PC-9 (cell line): ENCODE results near the gene GAK. TPM values are rescaled to one million over a fixed set of nuclear protein-coding genes. Genes with fewer than 3 reads are reported as not detected.

Source experiments
- BruUV-seq: library from RNA; stranded (reverse); fragments of 400-500 nt; replicated peaks from 2 replicates; lab custom pipeline; 2021; lab: Mats Ljungman, UMichigan
- CTCF ChIA-PET: fragments of 300-600 bp; sonication (Branson Sonifier 250); formaldehyde crosslinking; loops from one replicate; lab custom pipeline; 2022; ENCODE audit warnings: antibody characterized with exemption; lab: Charles Lee
- POLR2A ChIA-PET: fragments of 300-600 bp; sonication (Branson Sonifier 250); formaldehyde crosslinking; loops from one replicate; lab custom pipeline; 2022; ENCODE audit warnings: antibody characterized with exemption; ENCODE audit not compliant: unreplicated experiment; lab: Charles Lee
- DNase-seq, 2 experiments: peaks; one replicate each; pipeline versions ENCODE4 v3.0.0 to v3.0.0-alpha.2; 2015 to 2022; ENCODE audit warnings: mixed read lengths in 1 of 2
- H2AFZ ChIP-seq: fragments of 200-600 bp; sonication (generic); 2 replicates; pipeline ENCODE4 v1.8.1; 2017; ENCODE audit warnings: antibody characterized with exemption
- H3F3A ChIP-seq: fragments of 200-600 bp; sonication (generic); 2 replicates; pipeline ENCODE4 v1.8.1; 2017; ENCODE audit warnings: antibody characterized with exemption, mild to moderate bottlenecking, low read depth; ENCODE audit not compliant: insufficient read depth
- H3K27ac ChIP-seq: fragments of 200-600 bp; sonication (generic); 2 replicates; pipeline ENCODE4 v1.6.1; 2016; ENCODE audit warnings: mixed run types
- H3K27me3 ChIP-seq: fragments of 200-600 bp; sonication (generic); 2 replicates; pipeline ENCODE4 v1.6.1; 2016; ENCODE audit warnings: low read depth, mixed run types; ENCODE audit not compliant: insufficient read depth
- H3K36me3 ChIP-seq: fragments of 200-600 bp; sonication (generic); 2 replicates; pipeline ENCODE4 v1.6.1; 2016; ENCODE audit warnings: low read depth, mixed run types
- H3K4me1 ChIP-seq: fragments of 200-600 bp; sonication (generic); replicated peaks from 2 replicates; pipeline ENCODE4 v1.6.1; 2016; ENCODE audit warnings: mixed run types; ENCODE audit not compliant: insufficient read depth
- H3K4me2 ChIP-seq: fragments of 200-600 bp; sonication (generic); 2 replicates; pipeline ENCODE4 v1.6.1; 2017; ENCODE audit warnings: mixed run types
- H3K4me3 ChIP-seq: fragments of 200-600 bp; sonication (generic); 2 replicates; pipeline ENCODE4 v1.6.1; 2016; ENCODE audit warnings: mixed run types
- H3K79me2 ChIP-seq: fragments of 200-600 bp; sonication (generic); 2 replicates; pipeline ENCODE4 v1.6.1; 2017; ENCODE audit warnings: low read depth, mixed run types
- H3K9me2 ChIP-seq: fragments of 200-600 bp; sonication (generic); 2 replicates; pipeline ENCODE4 v1.8.1; 2017; ENCODE audit warnings: mild to moderate bottlenecking; ENCODE audit not compliant: insufficient read depth
- H3K9me3 ChIP-seq: fragments of 200-600 bp; sonication (generic); 2 replicates; pipeline ENCODE4 v1.8.1; 2016; ENCODE audit warnings: low read depth; ENCODE audit not compliant: insufficient read depth
- H4K20me1 ChIP-seq: fragments of 200-600 bp; sonication (generic); 2 replicates; pipeline ENCODE4 v1.8.1; 2017; ENCODE audit not compliant: insufficient read depth
- EZH2 ChIP-seq: fragments of 200-600 bp; sonication (generic); IDR thresholded peaks from 2 replicates; pipeline ENCODE4 v1.8.0; 2017; ENCODE audit warnings: antibody characterized with exemption, low read depth
- intact Hi-C: fragments of 100-400 bp; cut with micrococcal nuclease; formaldehyde crosslinking; loops from one replicate; pipeline ENCODE4 v1.10.0; 2022; ENCODE audit not compliant: unreplicated experiment
- total RNA-seq: library from RNA; stranded (reverse); gene quantifications from 2 replicates; pipeline ENCODE4 v1.2.3, GENCODE V29; 2021
- TF ChIP-seq, protein P1 (sequence below): fragments of 200-600 bp; sonication (generic); conservative IDR thresholded peaks from 2 replicates; pipeline ENCODE4 v1.6.1; 2017; ENCODE audit warnings: mixed run types, antibody characterized with exemption, mild to moderate bottlenecking, moderate library complexity

Gene GAK
- total RNA-seq, 1 experiment from 2014 or later = 114 TPM

DNA sequence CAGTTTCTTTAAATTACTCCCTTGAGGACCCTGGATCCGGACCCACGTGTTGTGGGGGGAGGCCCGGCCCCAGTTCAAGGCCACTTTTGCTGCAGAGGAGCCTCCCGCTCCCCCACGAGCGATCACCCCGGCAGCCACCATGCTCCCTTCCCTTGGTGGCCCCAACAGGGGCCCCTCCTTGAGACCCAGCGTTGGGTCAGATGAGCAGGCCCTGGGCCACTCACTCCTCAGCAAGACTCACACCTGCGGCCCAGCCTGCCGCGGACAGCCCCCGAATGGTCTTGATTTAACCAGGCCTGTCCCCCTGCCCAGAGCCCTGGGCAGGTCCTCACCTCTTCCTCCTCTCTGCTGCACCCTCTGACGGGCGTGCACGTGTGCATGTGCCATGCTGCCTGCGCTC lies 110.5 kb downstream of the GAK start:
- H3K4me1 ChIP-seq = no peaks in the 10 kb centered on the region
- no peaks in the 10 kb centered on the region for H3K27me3 ChIP-seq
- H3K4me2 ChIP-seq = no peak overlapping the region
- DNase-seq = no peak
- H2AFZ ChIP-seq = no peak overlapping the region
- no peaks in the 10 kb centered on the region; the same call in 1 of the 2 replicates for H4K20me1 ChIP-seq
- no peaks in the 10 kb centered on the region for H3K79me2 ChIP-seq
- intact Hi-C loops = no loop called here
- no peak for TF ChIP-seq EZH2
- TF ChIP-seq, protein P1, sequence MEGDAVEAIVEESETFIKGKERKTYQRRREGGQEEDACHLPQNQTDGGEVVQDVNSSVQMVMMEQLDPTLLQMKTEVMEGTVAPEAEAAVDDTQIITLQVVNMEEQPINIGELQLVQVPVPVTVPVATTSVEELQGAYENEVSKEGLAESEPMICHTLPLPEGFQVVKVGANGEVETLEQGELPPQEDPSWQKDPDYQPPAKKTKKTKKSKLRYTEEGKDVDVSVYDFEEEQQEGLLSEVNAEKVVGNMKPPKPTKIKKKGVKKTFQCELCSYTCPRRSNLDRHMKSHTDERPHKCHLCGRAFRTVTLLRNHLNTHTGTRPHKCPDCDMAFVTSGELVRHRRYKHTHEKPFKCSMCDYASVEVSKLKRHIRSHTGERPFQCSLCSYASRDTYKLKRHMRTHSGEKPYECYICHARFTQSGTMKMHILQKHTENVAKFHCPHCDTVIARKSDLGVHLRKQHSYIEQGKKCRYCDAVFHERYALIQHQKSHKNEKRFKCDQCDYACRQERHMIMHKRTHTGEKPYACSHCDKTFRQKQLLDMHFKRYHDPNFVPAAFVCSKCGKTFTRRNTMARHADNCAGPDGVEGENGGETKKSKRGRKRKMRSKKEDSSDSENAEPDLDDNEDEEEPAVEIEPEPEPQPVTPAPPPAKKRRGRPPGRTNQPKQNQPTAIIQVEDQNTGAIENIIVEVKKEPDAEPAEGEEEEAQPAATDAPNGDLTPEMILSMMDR = no peak
- CTCF ChIA-PET = no interaction called here
- BruUV-seq = no TSS peak
- peaks cover 9% of the 10 kb centered on the region; the same call in 1 of the 2 replicates for H3F3A ChIP-seq
- H3K9me2 ChIP-seq = no peaks in the 10 kb centered on the region
- no peak overlapping the region for H3K27ac ChIP-seq
- POLR2A ChIA-PET = no interaction called here
- H3K4me3 ChIP-seq = no peak overlapping the region
- no peaks in the 10 kb centered on the region for H3K9me3 ChIP-seq
- H3K36me3 ChIP-seq = no peaks in the 10 kb centered on the region

DNA sequence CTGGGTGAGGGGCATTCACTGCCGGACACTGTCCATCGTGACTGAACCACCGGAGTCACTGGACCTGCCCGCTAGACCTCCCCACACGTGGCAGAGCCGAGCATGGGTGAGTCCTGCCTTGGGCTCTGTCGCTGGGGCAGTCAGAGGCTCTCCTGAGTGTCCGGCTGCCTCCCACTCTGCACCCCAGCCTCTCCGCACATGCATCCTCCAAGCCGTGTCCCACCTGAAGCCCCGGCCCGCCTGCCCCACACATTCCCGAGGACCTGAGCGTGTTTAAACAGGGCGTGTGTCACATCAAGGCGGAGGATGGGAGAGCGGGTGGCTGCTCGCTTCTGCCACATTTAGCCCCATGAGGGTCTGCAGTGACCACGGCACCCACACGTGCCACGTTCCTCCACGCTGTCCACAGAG lies 110.9 kb downstream of the GAK start:
- H3K4me1 ChIP-seq = no peaks in the 10 kb centered on the region

DNA sequence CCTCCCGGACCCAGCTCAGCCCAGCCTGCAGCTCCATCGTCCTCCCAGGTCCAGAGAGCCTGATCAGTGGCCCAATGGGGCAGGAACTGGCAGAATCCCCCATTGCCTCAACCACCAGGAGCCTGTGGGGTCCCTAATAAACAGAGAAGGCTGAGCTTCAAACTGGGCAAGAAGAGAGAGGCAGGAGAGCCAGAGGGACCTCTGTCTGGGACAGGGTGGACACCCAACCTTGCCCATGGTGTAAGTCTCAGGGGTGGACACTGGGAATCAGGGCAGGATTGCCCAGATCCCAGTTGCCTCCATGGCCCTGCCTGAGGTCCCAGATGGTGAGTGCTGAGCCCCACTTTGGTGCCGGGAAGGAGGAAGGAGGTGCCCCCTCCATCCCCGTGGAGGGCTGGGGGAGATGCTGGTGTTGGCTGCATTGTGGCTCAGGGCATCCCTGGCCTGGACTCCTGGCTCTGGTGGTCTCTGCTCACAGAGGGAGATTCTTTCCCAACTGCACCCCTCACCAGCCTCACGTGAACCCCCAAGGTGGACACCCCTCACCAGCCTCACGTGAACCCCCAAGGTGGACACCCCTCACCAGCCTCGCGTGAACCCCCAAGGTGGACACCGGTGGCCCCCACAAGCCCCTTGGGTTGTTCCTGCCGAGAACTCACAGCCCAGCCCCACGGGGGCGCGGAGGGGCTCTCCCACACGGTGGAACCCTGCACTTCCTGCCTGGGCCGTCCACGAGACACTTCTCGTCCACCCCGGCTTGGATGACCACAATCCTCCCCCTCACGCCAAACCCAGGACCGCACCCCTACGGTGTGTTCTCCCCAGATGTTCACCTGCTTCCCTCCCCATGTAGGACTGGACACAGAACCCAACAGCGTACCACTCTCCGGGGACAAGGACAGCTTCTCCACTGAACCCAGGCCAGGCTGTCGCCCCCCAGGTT lies 111.6 kb downstream of the GAK start:
- DNase-seq = no peak
- Histone ChIP-seq H3K9me3 (no peaks in the 10 kb centered on the region), H4K20me1 (no peaks in the 10 kb centered on the region; the same call in 1 of the 2 replicates), H3K4me1 (no peaks in the 10 kb centered on the region), H3K9me2 (no peaks in the 10 kb centered on the region), H3K36me3 (no peaks in the 10 kb centered on the region), H3K4me2 (no peak overlapping the region), H3K27me3 (no peaks in the 10 kb centered on the region), H3F3A (peaks cover 13% of the 10 kb centered on the region; the same call in 1 of the 2 replicates), H3K4me3 (no peak overlapping the region), H2AFZ (no peak overlapping the region), H3K79me2 (no peaks in the 10 kb centered on the region), H3K27ac (no peak overlapping the region)
- intact Hi-C loops = no loop called here
- no TSS peak for BruUV-seq
- POLR2A ChIA-PET = no interaction called here
- TF ChIP-seq, protein P1 = no peak
- TF ChIP-seq EZH2 = no peak
- CTCF ChIA-PET = no interaction called here

More for the DNA sequence above, 110.9 kb downstream of the GAK start:
- Histone ChIP-seq H3K79me2 (no peaks in the 10 kb centered on the region), H3K36me3 (no peaks in the 10 kb centered on the region), H3K4me2 (no peak overlapping the region), H3K27me3 (no peaks in the 10 kb centered on the region), H3K27ac (no peak overlapping the region), H3K9me3 (no peaks in the 10 kb centered on the region), H3F3A (peaks cover 9% of the 10 kb centered on the region; the same call in 1 of the 2 replicates), H2AFZ (no peak overlapping the region), H3K4me3 (no peak overlapping the region), H4K20me1 (no peaks in the 10 kb centered on the region; the same call in 1 of the 2 replicates), H3K9me2 (no peaks in the 10 kb centered on the region)
- intact Hi-C loops = no loop called here
- TF ChIP-seq, protein P1 = no peak
- TF ChIP-seq EZH2 = no peak
- DNase-seq = no peak
- ChIA-PET CTCF (no interaction called here), POLR2A (no interaction called here)
- no TSS peak for BruUV-seq
